ENCODE data around the gene CFAP141.
A peak's percentile ranks its signal among the peaks of the same experiment; 100 is the strongest.

Gene CFAP141

DNA sequence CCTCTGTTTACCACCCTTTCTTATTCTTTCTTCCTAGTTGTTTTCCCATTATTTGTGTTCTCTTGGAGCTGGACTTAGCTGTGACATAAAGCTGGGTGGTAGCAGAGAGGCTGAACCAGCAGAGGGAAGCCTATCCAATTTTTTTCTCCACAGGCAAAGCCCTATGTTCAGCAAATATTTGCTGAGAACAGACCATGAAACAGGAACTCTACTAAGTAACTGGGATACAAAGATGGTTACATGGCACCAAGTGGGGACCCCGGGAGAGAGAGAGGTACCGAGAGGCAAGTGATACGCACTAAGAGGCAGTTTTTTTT lies 6.6 kb downstream of the CFAP141 start:
- H3K9me3 ChIP-seq (ENCODE audit: control insufficient read depth, low read length) = no peaks in the 10 kb centered on the region
- H3K27me3 ChIP-seq (ENCODE audit: control insufficient read depth, insufficient read depth, low read length) = no peaks in the 10 kb centered on the region
- H3K9ac ChIP-seq (ENCODE audit: low read length) = no peak overlapping the region
- H3K4me1 ChIP-seq (ENCODE audit: control insufficient read depth, insufficient read depth, low read length) = no peaks in the 10 kb centered on the region
- H3K36me3 ChIP-seq (ENCODE audit: control insufficient read depth, insufficient read depth, low read length) = no peaks in the 10 kb centered on the region
- H3K4me3 ChIP-seq (ENCODE audit: low read length) = no peak overlapping the region

DNA sequence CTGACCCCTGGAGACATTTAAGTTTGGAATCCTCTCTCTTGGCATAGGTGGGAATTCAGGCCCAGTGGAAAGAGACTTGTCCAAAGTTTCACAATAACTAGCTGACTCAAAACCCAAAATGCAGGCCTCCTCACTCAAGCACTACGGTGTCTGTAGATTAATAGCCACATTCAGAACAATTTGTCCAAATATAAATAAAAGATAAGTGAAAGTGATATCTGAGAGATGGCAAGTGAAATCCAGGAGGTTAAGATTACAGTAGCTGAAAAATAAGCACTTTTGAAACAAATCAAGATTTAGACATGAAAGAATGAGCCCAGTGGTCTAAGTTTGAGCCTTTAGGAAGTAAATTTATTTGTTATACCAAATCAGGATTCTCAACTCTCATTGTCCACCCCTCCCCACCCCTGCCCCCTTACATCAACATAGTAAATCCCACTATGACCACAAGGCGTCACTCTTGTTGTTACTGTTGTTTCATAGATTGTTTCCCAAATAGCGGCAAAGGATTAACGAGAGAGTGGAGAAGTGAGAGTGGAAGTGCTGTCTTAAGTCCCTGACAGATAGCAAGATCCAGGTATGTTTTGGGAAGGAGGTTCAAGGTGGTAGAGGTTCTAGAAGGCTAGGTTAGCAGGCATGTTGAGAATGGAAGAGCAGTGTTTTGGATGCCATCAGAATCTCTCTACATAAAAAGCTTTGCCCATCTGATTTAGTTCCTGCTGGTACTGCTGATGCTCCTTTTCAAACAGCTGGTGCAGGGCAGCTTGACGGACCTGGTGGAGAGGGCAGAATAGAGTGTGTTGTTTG lies 7.2 kb downstream of the CFAP141 start:
- peaks cover 2% of the 10 kb centered on the region for H3K27me3 ChIP-seq (ENCODE audit: control insufficient read depth, insufficient read depth, low read length)
- no peaks in the 10 kb centered on the region for H3K9me3 ChIP-seq (ENCODE audit: control insufficient read depth, low read length)
- H3K4me3 ChIP-seq (ENCODE audit: low read length) = no peak overlapping the region
- H3K9ac ChIP-seq (ENCODE audit: low read length) = no peak overlapping the region
- H3K4me1 ChIP-seq (ENCODE audit: control insufficient read depth, insufficient read depth, low read length) = no peaks in the 10 kb centered on the region
- H3K36me3 ChIP-seq (ENCODE audit: control insufficient read depth, insufficient read depth, low read length) = no peaks in the 10 kb centered on the region

DNA sequence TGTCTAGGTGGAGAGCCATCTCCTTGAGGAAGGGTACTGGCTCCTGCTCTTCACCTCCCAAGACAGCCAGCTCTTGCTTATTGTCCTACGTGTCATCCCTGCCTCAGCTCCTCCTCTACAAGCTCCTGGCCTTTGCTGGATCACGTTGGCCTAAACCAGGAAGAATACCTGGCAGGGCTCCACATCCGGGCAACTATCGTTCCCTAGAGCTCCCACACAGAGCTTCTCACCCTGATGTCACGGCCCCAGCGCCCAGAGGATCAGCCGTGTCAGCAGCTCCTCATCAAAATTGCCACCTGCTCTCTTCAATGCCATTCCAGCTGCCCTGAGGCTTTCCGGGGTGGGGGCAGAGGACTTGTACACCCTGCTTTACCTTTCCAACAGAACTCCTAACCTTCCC lies 12.3 kb downstream of the CFAP141 start:
- Histone ChIP-seq H3K36me3 (ENCODE audit: control insufficient read depth, insufficient read depth, low read length) (no peaks in the 10 kb centered on the region), H3K9ac (ENCODE audit: low read length) (no peak overlapping the region), H3K27me3 (ENCODE audit: control insufficient read depth, insufficient read depth, low read length) (peaks cover 21% of the 10 kb centered on the region), H3K4me1 (ENCODE audit: control insufficient read depth, insufficient read depth, low read length) (no peaks in the 10 kb centered on the region), H3K4me3 (ENCODE audit: low read length) (no peak overlapping the region), H3K9me3 (ENCODE audit: control insufficient read depth, low read length) (no peaks in the 10 kb centered on the region)

DNA sequence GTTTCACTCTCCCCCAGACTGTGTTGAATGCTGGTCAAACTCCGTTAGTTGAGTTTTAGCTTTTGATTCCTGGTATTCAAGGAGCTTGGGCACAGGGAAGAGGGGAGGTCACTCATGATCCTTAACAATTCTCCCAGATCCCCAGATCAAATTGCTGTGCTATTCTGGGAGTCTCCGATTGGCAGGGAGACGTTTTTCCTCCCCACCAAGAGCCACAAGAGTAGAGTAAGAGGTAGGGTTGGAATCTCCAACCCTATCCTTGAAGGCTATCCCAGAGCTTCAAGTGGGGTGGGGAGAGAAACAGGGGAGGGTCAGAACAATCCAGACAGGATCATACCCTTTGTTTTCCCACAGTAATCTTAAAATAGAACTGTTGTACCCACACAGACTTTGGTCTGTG lies 13.7 kb downstream of the CFAP141 start:
- peaks cover 6% of the 10 kb centered on the region for H3K4me1 ChIP-seq (ENCODE audit: control insufficient read depth, insufficient read depth, low read length)
- no peak overlapping the region for H3K9ac ChIP-seq (ENCODE audit: low read length)
- no peak overlapping the region for H3K4me3 ChIP-seq (ENCODE audit: low read length)
- H3K9me3 ChIP-seq (ENCODE audit: control insufficient read depth, low read length) = no peaks in the 10 kb centered on the region
- H3K36me3 ChIP-seq (ENCODE audit: control insufficient read depth, insufficient read depth, low read length) = no peaks in the 10 kb centered on the region
- peaks cover 21% of the 10 kb centered on the region for H3K27me3 ChIP-seq (ENCODE audit: control insufficient read depth, insufficient read depth, low read length)

DNA sequence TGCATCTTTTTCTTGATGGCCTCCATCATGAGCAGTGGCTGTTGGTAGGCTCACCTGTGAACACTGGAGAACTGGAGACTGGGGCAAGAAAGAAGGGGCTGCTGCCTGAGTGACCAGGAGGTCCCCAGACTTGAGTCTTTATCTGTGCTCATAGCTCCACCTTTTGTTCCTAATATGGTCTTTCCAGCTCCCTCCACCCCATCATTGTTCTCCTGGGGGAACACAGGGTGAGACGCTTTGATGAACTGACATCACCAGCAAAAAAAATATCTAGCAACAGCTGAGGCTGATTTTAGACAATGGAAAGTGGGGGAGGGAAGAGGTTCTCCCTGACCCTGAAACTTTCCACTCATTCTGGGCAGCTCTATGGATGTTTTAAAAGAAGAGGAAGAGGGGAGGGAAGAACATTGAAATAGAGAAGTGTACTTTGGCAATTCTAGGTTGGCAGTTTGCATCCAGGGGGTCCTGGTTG lies 14.1 kb downstream of the CFAP141 start, which contains the start of gene TPM3:
Gene TPM3 (minus strand): TSS at position 111 of the 472 bp plus-strand sequence. CDS start 82 bp downstream, at position 29.
- Histone ChIP-seq H3K9ac (ENCODE audit: low read length) (no peak within 1 kb of the TSS), H3K9me3 (ENCODE audit: control insufficient read depth, low read length) (no peaks in the 10 kb centered on the region), H3K4me3 (ENCODE audit: low read length) (no peak within 1 kb of the TSS)

DNA sequence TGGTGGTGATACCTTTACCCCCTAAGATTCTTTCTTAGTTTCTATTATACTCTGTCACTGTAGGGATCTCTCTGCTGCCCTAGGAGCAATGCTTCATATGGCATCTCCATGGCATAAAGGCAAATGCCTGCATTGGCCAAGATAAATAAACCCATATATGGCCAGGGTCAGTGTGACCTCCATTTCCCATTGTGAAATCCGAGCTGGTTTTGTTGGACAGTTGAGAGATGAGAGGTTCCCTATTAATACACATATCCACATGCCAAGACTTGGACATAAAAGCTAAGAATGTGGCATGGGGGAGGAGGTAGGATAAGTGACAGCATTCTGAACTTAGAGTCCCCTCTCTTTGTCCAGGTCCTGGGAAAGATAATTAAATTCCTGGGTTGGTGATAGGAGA lies 15.6 kb downstream of the CFAP141 start:
- no peaks in the 10 kb centered on the region for H3K9me3 ChIP-seq (ENCODE audit: control insufficient read depth, low read length)
- H3K4me3 ChIP-seq (ENCODE audit: low read length) = no peak overlapping the region

More for the DNA sequence above, 14.1 kb downstream of the CFAP141 start, which contains the start of gene TPM3:
- Histone ChIP-seq H3K36me3 (ENCODE audit: control insufficient read depth, insufficient read depth, low read length) (no peaks in the 10 kb centered on the region), H3K4me1 (ENCODE audit: control insufficient read depth, insufficient read depth, low read length) (peaks cover 10% of the 10 kb centered on the region), H3K27me3 (ENCODE audit: control insufficient read depth, insufficient read depth, low read length) (peaks cover 21% of the 10 kb centered on the region)

DNA sequence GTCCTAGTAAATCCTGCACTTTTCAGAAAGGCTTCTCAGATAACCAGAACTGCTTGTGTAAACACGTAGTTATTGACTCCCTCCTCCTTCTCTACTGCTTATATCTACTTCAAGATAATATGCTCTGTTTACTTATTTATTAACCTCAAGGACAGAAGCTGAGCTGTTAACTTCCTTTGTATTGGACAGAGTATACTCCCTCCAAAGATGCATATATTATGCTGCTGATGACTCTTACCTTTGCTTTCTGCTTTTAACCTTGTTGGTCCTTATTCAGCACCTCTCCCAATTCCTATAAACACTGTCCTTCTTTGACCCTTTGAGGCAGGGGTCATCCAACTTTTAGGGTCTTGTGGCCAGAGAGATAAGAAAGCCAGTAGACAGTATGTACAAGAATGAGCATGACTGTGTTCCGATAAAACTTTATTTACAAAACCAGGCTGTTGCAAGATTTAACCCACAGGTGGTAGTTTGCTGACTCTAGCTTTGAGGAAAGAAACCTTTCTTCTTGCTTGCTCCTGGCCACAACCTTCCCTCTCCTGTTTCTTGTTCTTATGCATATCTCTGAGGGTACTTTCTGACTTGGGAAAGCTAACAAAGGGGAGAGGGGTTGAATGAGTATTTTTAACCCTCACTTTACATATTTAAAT lies 19.2 kb downstream of the CFAP141 start:
- H3K9me3 ChIP-seq (ENCODE audit: control insufficient read depth, low read length) = no peaks in the 10 kb centered on the region
- no peak overlapping the region for H3K4me3 ChIP-seq (ENCODE audit: low read length)
- H3K4me1 ChIP-seq (ENCODE audit: control insufficient read depth, insufficient read depth, low read length) = peaks cover 24% of the 10 kb centered on the region
- no peak overlapping the region for H3K9ac ChIP-seq (ENCODE audit: low read length)
- no peaks in the 10 kb centered on the region for H3K36me3 ChIP-seq (ENCODE audit: control insufficient read depth, insufficient read depth, low read length)
- peaks cover 5% of the 10 kb centered on the region for H3K27me3 ChIP-seq (ENCODE audit: control insufficient read depth, insufficient read depth, low read length)

More for the DNA sequence above, 15.6 kb downstream of the CFAP141 start:
- Histone ChIP-seq H3K4me1 (ENCODE audit: control insufficient read depth, insufficient read depth, low read length) (peaks cover 18% of the 10 kb centered on the region), H3K9ac (ENCODE audit: low read length) (no peak overlapping the region), H3K36me3 (ENCODE audit: control insufficient read depth, insufficient read depth, low read length) (no peaks in the 10 kb centered on the region), H3K27me3 (ENCODE audit: control insufficient read depth, insufficient read depth, low read length) (peaks cover 21% of the 10 kb centered on the region)

DNA sequence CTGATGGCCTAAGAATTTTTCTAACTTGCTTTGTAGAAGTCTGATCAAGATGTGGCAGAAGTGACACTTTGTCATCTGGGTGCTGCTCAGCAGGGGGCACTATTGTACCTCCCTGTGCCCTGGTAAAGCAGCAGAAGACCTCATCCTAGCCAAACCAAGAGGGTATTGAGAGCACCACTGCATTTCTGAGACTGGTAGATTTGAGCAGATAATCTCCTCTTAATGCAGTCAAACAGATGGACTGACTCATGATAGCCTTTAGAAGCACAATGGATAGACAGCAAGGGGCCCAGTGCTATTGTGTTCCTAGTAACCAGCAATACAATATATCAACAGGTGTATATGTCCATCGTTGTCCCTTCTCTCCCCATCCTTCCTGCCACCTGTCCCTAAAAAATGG lies 20.0 kb downstream of the CFAP141 start:
- Histone ChIP-seq H3K4me1 (ENCODE audit: control insufficient read depth, insufficient read depth, low read length) (peaks cover 27% of the 10 kb centered on the region), H3K4me3 (ENCODE audit: low read length) (no peak overlapping the region), H3K36me3 (ENCODE audit: control insufficient read depth, insufficient read depth, low read length) (no peaks in the 10 kb centered on the region), H3K9me3 (ENCODE audit: control insufficient read depth, low read length) (no peaks in the 10 kb centered on the region), H3K9ac (ENCODE audit: low read length) (no peak overlapping the region), H3K27me3 (ENCODE audit: control insufficient read depth, insufficient read depth, low read length) (no peaks in the 10 kb centered on the region)

DNA sequence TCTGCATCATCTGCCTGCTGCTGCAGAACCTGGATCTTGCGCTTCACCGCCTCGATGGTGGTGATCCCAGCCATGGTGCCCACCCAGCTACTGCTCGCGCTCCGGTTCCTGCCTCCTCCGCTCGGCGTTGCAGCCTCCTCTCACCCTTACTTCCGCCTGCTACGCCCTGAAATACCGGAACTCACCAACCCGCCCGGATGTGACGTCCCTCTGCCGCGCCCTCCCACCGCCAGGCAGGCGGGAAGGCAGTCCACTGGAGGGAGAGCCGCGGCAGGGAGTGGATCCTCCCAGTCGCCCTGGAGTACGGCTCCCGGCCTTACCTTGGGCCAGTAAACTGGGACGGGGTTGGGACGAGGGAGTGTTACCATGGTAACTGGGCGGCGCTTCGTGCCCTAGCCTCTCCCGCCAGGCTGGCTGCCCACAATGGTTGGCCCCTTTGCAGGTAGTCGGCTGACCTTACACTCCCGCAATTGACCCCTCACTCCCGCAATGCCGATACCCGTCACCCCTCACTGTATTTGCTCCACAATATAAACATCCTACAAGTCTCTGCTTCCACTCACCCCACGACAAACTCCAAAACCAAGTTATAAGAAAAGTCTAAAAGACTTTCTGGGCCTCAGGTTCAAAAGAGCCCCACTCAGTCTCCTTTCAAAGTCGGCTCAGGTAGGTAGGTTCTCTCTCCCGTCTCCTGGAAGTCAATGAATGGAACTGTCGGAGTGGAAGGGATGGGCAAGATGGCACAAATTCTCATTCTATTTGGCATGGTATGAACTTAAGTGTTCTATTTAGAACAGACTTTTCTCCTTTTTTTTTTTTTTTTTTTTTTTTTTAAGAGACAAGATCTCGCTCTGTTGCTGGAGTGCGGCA lies 22.9 kb downstream of the CFAP141 start:
- H3K27me3 ChIP-seq (ENCODE audit: control insufficient read depth, insufficient read depth, low read length) = no peaks in the 10 kb centered on the region
- H3K4me3 ChIP-seq (ENCODE audit: low read length) = peak overlapping the region; percentile 94
- H3K36me3 ChIP-seq (ENCODE audit: control insufficient read depth, insufficient read depth, low read length) = no peaks in the 10 kb centered on the region
- H3K9ac ChIP-seq (ENCODE audit: low read length) = peak overlapping the region; percentile 85
- peaks cover 54% of the 10 kb centered on the region for H3K4me1 ChIP-seq (ENCODE audit: control insufficient read depth, insufficient read depth, low read length)
- no peaks in the 10 kb centered on the region for H3K9me3 ChIP-seq (ENCODE audit: control insufficient read depth, low read length)

DNA sequence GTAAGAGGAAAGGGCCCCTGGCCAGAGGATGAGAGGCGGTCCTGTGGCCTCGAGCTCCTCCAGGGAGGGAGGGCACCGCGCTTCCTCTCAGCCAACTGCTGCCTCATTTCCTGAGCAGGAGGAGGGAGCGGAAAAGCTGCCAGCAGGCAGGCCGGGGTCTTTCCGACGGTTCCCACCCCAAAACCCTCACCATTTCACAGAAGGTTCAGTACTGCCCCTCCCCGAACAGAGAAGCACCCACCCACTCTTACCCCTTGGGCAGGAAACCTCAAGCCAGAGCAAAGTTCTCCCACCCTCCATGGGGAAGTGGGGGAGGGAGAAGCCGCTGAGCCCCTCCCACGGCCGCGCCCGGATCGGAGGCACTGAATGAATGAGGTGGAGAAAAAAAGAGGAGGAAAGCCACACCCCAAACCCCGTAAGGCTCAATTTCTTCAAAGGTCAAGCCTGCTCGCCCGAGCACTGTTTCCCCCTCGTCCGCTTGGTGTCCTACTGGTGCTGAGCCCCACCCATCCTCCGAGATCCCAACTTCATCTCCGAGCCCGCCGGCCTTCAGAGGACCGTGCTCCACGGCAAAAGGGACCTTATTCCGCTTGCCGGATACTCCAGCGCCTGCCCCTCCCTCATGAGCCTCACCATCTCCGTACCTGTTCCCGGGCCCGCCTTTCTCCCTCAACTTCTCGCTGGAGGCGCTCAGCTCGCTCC lies 23.6 kb downstream of the CFAP141 start:
- Histone ChIP-seq H3K36me3 (ENCODE audit: control insufficient read depth, insufficient read depth, low read length) (peaks cover 6% of the 10 kb centered on the region), H3K9ac (ENCODE audit: low read length) (peak overlapping the region; percentile 85), H3K27me3 (ENCODE audit: control insufficient read depth, insufficient read depth, low read length) (no peaks in the 10 kb centered on the region), H3K4me3 (ENCODE audit: low read length) (peak overlapping the region; percentile 94), H3K9me3 (ENCODE audit: control insufficient read depth, low read length) (no peaks in the 10 kb centered on the region), H3K4me1 (ENCODE audit: control insufficient read depth, insufficient read depth, low read length) (peaks cover 56% of the 10 kb centered on the region)

DNA sequence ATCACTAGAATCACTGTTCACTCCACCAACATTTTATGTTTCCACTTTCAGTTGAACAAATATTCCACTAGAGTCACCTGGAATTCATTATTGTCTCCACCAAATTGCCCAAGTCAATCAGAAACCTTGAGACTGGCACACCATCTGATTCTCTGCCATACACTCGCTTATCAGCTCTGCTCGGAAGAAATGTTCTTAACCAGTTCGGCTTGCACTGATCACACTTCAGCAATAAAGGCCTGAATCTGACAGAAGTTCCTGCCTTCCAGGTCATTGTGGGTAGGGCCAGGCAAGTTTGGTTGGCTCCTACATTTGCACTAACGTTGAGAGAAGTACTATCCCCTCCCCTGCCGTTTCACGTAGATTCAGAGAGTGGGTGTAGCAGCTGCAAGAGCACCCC lies 24.2 kb downstream of the CFAP141 start:
- peak overlapping the region; percentile 85 for H3K9ac ChIP-seq (ENCODE audit: low read length)
- peaks cover 7% of the 10 kb centered on the region for H3K36me3 ChIP-seq (ENCODE audit: control insufficient read depth, insufficient read depth, low read length)
- no peaks in the 10 kb centered on the region for H3K9me3 ChIP-seq (ENCODE audit: control insufficient read depth, low read length)
- H3K4me3 ChIP-seq (ENCODE audit: low read length) = peak overlapping the region; percentile 94
- no peaks in the 10 kb centered on the region for H3K27me3 ChIP-seq (ENCODE audit: control insufficient read depth, insufficient read depth, low read length)
- H3K4me1 ChIP-seq (ENCODE audit: control insufficient read depth, insufficient read depth, low read length) = peaks cover 56% of the 10 kb centered on the region

Data from mucosa of stomach (tissue), 1 donor.